Neuronal stem cell (in vitro differentiated cells): ENCODE results near the gene PAPLN.

ENCODE experiments used
- DNase-seq: peaks from one replicate; pipeline ENCODE4 v3.0.0-alpha.2; 2013; ENCODE audit warnings: low spot score
- H2AFZ ChIP-seq: one replicate; pipeline ENCODE4 v1.6.1; 2013; ENCODE audit warnings: mild to moderate bottlenecking, low read length, inconsistent platforms
- H2AK5ac ChIP-seq: 2 replicates; pipeline ENCODE4 v1.6.1; 2013; ENCODE audit warnings: low read depth, mild to moderate bottlenecking, inconsistent platforms, low read length, moderate library complexity, mixed read lengths
- H2BK120ac ChIP-seq: 2 replicates; pipeline ENCODE4 v1.6.1; 2013; ENCODE audit warnings: low read depth, mild to moderate bottlenecking, inconsistent platforms, low read length, moderate library complexity, mixed read lengths
- H2BK12ac ChIP-seq: one replicate; pipeline ENCODE4 v1.6.1; 2013; ENCODE audit warnings: low read length, inconsistent platforms
- H2BK15ac ChIP-seq: 2 replicates; pipeline ENCODE4 v1.6.1; 2013; ENCODE audit warnings: mild to moderate bottlenecking, low read length, inconsistent platforms, mixed read lengths
- H2BK5ac ChIP-seq: one replicate; pipeline ENCODE4 v1.6.1; 2013; ENCODE audit warnings: inconsistent platforms, mild to moderate bottlenecking, low read length, moderate library complexity
- H3K14ac ChIP-seq: one replicate; pipeline ENCODE4 v1.6.1; 2013; ENCODE audit warnings: low read length, inconsistent platforms
- H3K18ac ChIP-seq: 2 replicates; pipeline ENCODE4 v1.6.1; 2013; ENCODE audit warnings: low read length, inconsistent platforms
- H3K23ac ChIP-seq: 2 replicates; pipeline ENCODE4 v1.6.1; 2013; ENCODE audit warnings: low read depth, mild to moderate bottlenecking, mixed read lengths, low read length, inconsistent platforms; ENCODE audit not compliant: poor library complexity
- H3K27ac ChIP-seq: replicated peaks from 3 replicates; pipeline ENCODE4 v1.5.1; 2013; ENCODE audit warnings: low read length, inconsistent platforms
- H3K27me3 ChIP-seq, 3 experiments: 2 replicates each; pipeline ENCODE4 v1.6.1; 2013; ENCODE audit warnings: low read length in 3 of 3, mild to moderate bottlenecking in 2 of 3, inconsistent platforms in 1 of 3, low read depth in 1 of 3, mixed read lengths in 1 of 3, moderate library complexity in 1 of 3; ENCODE audit not compliant: control insufficient read depth in 3 of 3, insufficient read depth in 3 of 3
- H3K36me3 ChIP-seq, 2 donors: replicated peaks in 1 of 2; 2 replicates each; pipeline ENCODE4 v1.6.1; 2013; ENCODE audit warnings: low read length in 2 of 2; ENCODE audit not compliant: control insufficient read depth in 2 of 2, insufficient read depth in 2 of 2
- H3K4ac ChIP-seq: 2 replicates; pipeline ENCODE4 v1.6.1; 2013; ENCODE audit warnings: inconsistent platforms, mild to moderate bottlenecking, low read length, moderate library complexity
- H3K4me1 ChIP-seq, 2 donors: 1 replicate in 1 of 2; 2 replicates in 1 of 2; pipeline ENCODE4 v1.6.1; 2013; ENCODE audit warnings: low read length in 2 of 2, low read depth in 1 of 2; ENCODE audit not compliant: control insufficient read depth in 2 of 2, insufficient read depth in 1 of 2
- H3K4me2 ChIP-seq: one replicate; pipeline ENCODE4 v1.6.1; 2013; ENCODE audit warnings: mild to moderate bottlenecking, low read length, inconsistent platforms; ENCODE audit not compliant: insufficient read depth, poor library complexity, severe bottlenecking
- H3K4me3 ChIP-seq, 2 donors: 2 replicates each; pipeline ENCODE4 v1.5.1; 2013; ENCODE audit warnings: low read length in 2 of 2, mild to moderate bottlenecking in 2 of 2, inconsistent platforms in 1 of 2, moderate library complexity in 1 of 2
- H3K79me1 ChIP-seq: one replicate; pipeline ENCODE4 v1.6.1; 2013; ENCODE audit warnings: low read depth, mild to moderate bottlenecking, inconsistent platforms, low read length, moderate library complexity
- H3K9ac ChIP-seq: one replicate; pipeline ENCODE4 v1.6.1; 2013; ENCODE audit warnings: mild to moderate bottlenecking, low read depth, low read length, inconsistent platforms; ENCODE audit not compliant: poor library complexity
- H3K9me3 ChIP-seq, 2 donors: replicated peaks in 1 of 2; 2 replicates each; pipeline versions ENCODE3 to v1.6.1; 2013; ENCODE audit warnings: low read length in 2 of 2, mild to moderate bottlenecking in 2 of 2, inconsistent platforms in 1 of 2, low read depth in 1 of 2, mixed read lengths in 1 of 2, moderate library complexity in 1 of 2; ENCODE audit not compliant: control insufficient read depth in 2 of 2, insufficient read depth in 1 of 2
- H4K8ac ChIP-seq: one replicate; pipeline ENCODE4 v1.6.1; 2013; ENCODE audit warnings: low read depth, mild to moderate bottlenecking, inconsistent platforms, low read length, moderate library complexity
- H4K91ac ChIP-seq: one replicate; pipeline ENCODE4 v1.6.1; 2013; ENCODE audit warnings: low read length, low read depth, mild to moderate bottlenecking, inconsistent platforms; ENCODE audit not compliant: poor library complexity
- WGBS, 2 donors: extraction: QIAGEN DNeasy Blood & Tissue Kit; methylation state at CpG; one replicate each; pipeline ENCODE4 v1.1.7; 2013; ENCODE audit warnings: missing lambda C conversion rate in 2 of 2, mixed read lengths in 1 of 2; ENCODE audit not compliant: insufficient read length in 2 of 2, insufficient replicate concordance in 1 of 2; ENCODE audit errors: extremely low coverage in 2 of 2; 5-methylcytosine and 5-hydroxymethylcytosine counted together

The PAPLN gene

GRCh38 chr14:73230051-73230450 lies 7.3 kb upstream of the PAPLN start:
- H3K4me1 ChIP-seq: peaks cover 14 to 31% of the 10 kb centered on the region in 2 donors

GRCh38 chr14:73231981-73232851 lies 5.1 kb upstream of the PAPLN start:
- H3K9me3 ChIP-seq: no peaks in the 10 kb centered on the region
- peak overlapping the region; percentile 5 for H2BK15ac ChIP-seq
- peak overlapping the region; percentile 66 for H3K18ac ChIP-seq
- H3K23ac ChIP-seq: no peak overlapping the region
- H3K9ac ChIP-seq: no peak overlapping the region
- H3K4ac ChIP-seq: no peak overlapping the region
- no peak overlapping the region for H2AK5ac ChIP-seq
- DNase-seq: no peak
- WGBS, 2 donors: no CpG with 5 or more reads among the region's 19 CpGs
- H2BK12ac ChIP-seq: peak overlapping the region; percentile 17
- no peak overlapping the region for H4K91ac ChIP-seq
- H3K14ac ChIP-seq: no peak overlapping the region
- H2AFZ ChIP-seq: peak overlapping the region; percentile 58
- no peak overlapping the region for H2BK5ac ChIP-seq
- no peak overlapping the region for H3K4me3 ChIP-seq
- no peaks in the 10 kb centered on the region for H3K79me1 ChIP-seq
- H3K27me3 ChIP-seq: peaks cover 0 to 7% (median 0%) of the 10 kb centered on the region in 3 experiments
- H3K27ac ChIP-seq: no peak overlapping the region
- no peak overlapping the region for H2BK120ac ChIP-seq
- no peak overlapping the region for H3K4me2 ChIP-seq
- peaks cover 27 to 45% of the 10 kb centered on the region in 2 donors for H3K4me1 ChIP-seq
- no peaks in the 10 kb centered on the region for H3K36me3 ChIP-seq
- H4K8ac ChIP-seq: no peak overlapping the region

More at GRCh38 chr14:73230051-73230450, 7.3 kb upstream of the PAPLN start:
- Histone ChIP-seq H3K18ac (no peak overlapping the region), H3K4ac (no peak overlapping the region), H3K27me3 (no peaks in the 10 kb centered on the region), H3K14ac (no peak overlapping the region), H4K91ac (no peak overlapping the region), H3K36me3 (peaks cover 0 to 8% of the 10 kb centered on the region in 2 donors), H2AK5ac (no peak overlapping the region), H3K27ac (no peak overlapping the region), H2BK120ac (no peak overlapping the region), H3K4me3 (no peak overlapping the region), H3K9ac (no peak overlapping the region), H3K79me1 (no peaks in the 10 kb centered on the region), H3K9me3 (no peaks in the 10 kb centered on the region), H2BK12ac (no peak overlapping the region), H2BK15ac (no peak overlapping the region), H2BK5ac (no peak overlapping the region), H4K8ac (no peak overlapping the region), H2AFZ (no peak overlapping the region), H3K23ac (no peak overlapping the region), H3K4me2 (no peak overlapping the region)
- WGBS, 2 donors: no CpG with 5 or more reads among the region's 6 CpGs
- DNase-seq: no peak

GRCh38 chr14:73232984-73233383 lies 4.3 kb upstream of the PAPLN start:
- H2BK5ac ChIP-seq: no peak overlapping the region
- H3K14ac ChIP-seq: no peak overlapping the region
- H2BK15ac ChIP-seq: peak overlapping the region; percentile 3
- no peak overlapping the region for H3K4me3 ChIP-seq
- H4K91ac ChIP-seq: no peak overlapping the region
- no peak overlapping the region for H2AK5ac ChIP-seq
- no peak overlapping the region for H2BK12ac ChIP-seq
- H3K18ac ChIP-seq: peak overlapping the region; percentile 2
- H3K27me3 ChIP-seq: peaks cover 0 to 10% (median 0%) of the 10 kb centered on the region in 3 experiments
- H3K4me1 ChIP-seq: peaks cover 27 to 43% of the 10 kb centered on the region in 2 donors
- no peaks in the 10 kb centered on the region for H3K36me3 ChIP-seq
- DNase-seq: no peak
- H3K4me2 ChIP-seq: no peak overlapping the region
- no peak overlapping the region for H2BK120ac ChIP-seq
- H3K4ac ChIP-seq: no peak overlapping the region
- no peak overlapping the region for H4K8ac ChIP-seq
- no peak overlapping the region for H3K23ac ChIP-seq
- no peak overlapping the region for H2AFZ ChIP-seq
- H3K9me3 ChIP-seq: no peaks in the 10 kb centered on the region
- WGBS, 2 donors: no CpG with 5 or more reads among the region's 8 CpGs
- no peak overlapping the region for H3K9ac ChIP-seq
- no peaks in the 10 kb centered on the region for H3K79me1 ChIP-seq
- H3K27ac ChIP-seq: no peak overlapping the region

GRCh38 chr14:73233564-73233963 lies 3.7 kb upstream of the PAPLN start:
- Histone ChIP-seq H3K4me3 (no peak overlapping the region), H2AK5ac (peak overlapping the region; percentile 36), H3K27ac (no peak overlapping the region), H2AFZ (no peak overlapping the region), H3K27me3 (peaks cover 0 to 15% (median 0%) of the 10 kb centered on the region in 3 experiments), H4K91ac (no peak overlapping the region), H3K79me1 (no peaks in the 10 kb centered on the region), H4K8ac (no peak overlapping the region), H3K4me2 (no peak overlapping the region), H3K9ac (no peak overlapping the region), H3K4ac (no peak overlapping the region), H3K36me3 (no peaks in the 10 kb centered on the region), H3K14ac (peak overlapping the region; percentile 15), H3K23ac (no peak overlapping the region), H2BK15ac (peak overlapping the region; percentile 3), H3K9me3 (no peaks in the 10 kb centered on the region), H2BK5ac (peak overlapping the region; percentile 79), H2BK12ac (peak overlapping the region; percentile 33), H2BK120ac (no peak overlapping the region), H3K4me1 (peaks cover 32 to 40% of the 10 kb centered on the region in 2 donors), H3K18ac (peak overlapping the region; percentile 1)
- WGBS, 2 donors: no CpG with 5 or more reads among the region's 10 CpGs
- DNase-seq: no peak
